Neural crest cell (in vitro differentiated cells): ENCODE measurements around the gene NT5DC1. TPM values are rescaled to one million over a fixed set of nuclear protein-coding genes. Genes with fewer than 3 reads are reported as not detected.
A peak's percentile ranks its signal among the peaks of the same experiment; 100 is the strongest.

ENCODE experiments used
- DNase-seq: peaks from one replicate; pipeline ENCODE4 v3.0.0; 2021; ENCODE audit warnings: low read depth, mixed read lengths, low spot score
- H3K27ac Mint-ChIP-seq: one replicate; pipeline ENCODE4 v1.8.0; 2021; ENCODE audit warnings: mild to moderate bottlenecking, mixed read lengths; ENCODE audit not compliant: unreplicated experiment
- H3K27me3 Mint-ChIP-seq: 2 replicates; pipeline ENCODE4 v1.8.0; 2021; ENCODE audit warnings: low read depth, mild to moderate bottlenecking, mixed read lengths
- H3K36me3 Mint-ChIP-seq: 2 replicates; pipeline ENCODE4 v1.8.0; 2021; ENCODE audit warnings: low read depth, mild to moderate bottlenecking, mixed read lengths
- H3K4me1 Mint-ChIP-seq: 2 replicates; pipeline ENCODE4 v1.8.0; 2021; ENCODE audit warnings: mixed read lengths
- H3K4me3 Mint-ChIP-seq: one replicate; pipeline ENCODE4 v1.8.0; 2021; ENCODE audit warnings: mild to moderate bottlenecking, mixed read lengths
- H3K9me3 Mint-ChIP-seq: 2 replicates; pipeline ENCODE4 v1.8.0; 2021; ENCODE audit warnings: mixed read lengths
- CTCF ChIP-seq: fragments of 200-600 bp; sonication (generic); conservative IDR thresholded peaks from 2 replicates; pipeline ENCODE4 v1.5.0; 2021; ENCODE audit warnings: antibody characterized with exemption, mild to moderate bottlenecking
- total RNA-seq: library from RNA; stranded (reverse); gene quantifications from 2 replicates; pipeline ENCODE4 v1.2.1, GENCODE V29; 2021

The NT5DC1 gene
- total RNA-seq, 1 donor from 2014 or later = 33.2 TPM

DNA sequence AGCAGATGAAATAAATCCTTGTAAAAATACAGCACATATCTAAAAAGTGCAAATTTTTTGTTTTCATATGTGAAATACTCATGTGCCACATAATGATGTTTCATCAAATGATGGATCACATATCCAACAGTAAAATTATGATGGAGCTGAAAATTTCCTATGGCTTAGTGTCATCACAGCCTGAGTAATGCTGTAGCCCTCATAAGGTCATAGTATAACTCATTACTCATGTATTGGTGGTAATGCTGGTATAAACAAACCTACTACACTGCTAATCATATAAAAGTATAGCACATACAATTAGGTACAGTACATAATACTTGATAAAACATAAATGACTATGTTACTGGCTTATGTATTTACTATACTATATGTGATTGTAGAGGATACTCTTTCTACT, 166.2 kb downstream of the NT5DC1 start:
- Mint-ChIP-seq H3K27me3 (no peaks in the 10 kb centered on the region), H3K4me3 (no peak overlapping the region), H3K4me1 (peaks cover 5% of the 10 kb centered on the region), H3K27ac (no peak overlapping the region), H3K9me3 (peaks cover 14% of the 10 kb centered on the region), H3K36me3 (peaks cover 34% of the 10 kb centered on the region)
- no peak for DNase-seq
- TF ChIP-seq CTCF = no peak

DNA sequence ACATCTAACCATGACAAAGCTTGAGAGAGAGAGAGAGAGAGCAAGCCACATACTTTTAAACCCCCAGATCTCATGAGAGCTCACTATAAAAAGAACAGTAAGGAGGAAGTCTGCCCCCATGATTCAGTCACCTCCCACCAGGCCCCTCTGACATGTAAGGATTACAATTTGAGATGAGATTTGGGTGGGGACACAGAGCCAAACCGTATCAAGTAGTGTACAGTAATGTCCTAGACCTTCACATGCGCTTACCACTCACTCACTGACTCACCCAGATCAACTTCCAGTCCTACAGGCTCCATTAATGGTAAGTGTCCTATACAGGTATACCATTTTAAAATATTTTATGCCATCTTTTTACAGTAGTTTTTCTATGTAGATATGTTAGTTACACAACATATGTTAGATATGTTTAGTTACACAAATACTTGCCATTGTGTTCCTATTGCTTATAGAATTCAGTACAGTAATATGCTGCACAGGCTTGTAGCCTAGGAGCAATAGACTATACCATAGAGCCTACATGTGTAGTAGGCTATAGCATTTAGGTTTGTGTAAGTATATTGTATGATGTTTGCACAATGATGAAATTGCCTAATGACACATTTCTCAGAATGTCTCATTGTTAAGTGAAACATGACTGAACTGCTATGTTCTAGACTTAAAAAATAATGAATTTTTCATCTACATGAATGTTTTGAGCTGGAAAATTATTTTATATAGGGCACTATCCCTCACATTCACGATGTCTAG, 167.4 kb downstream of the NT5DC1 start:
- H3K27ac Mint-ChIP-seq = no peak overlapping the region
- peaks cover 22% of the 10 kb centered on the region for H3K36me3 Mint-ChIP-seq
- TF ChIP-seq CTCF = no peak
- peaks cover 5% of the 10 kb centered on the region for H3K4me1 Mint-ChIP-seq
- H3K9me3 Mint-ChIP-seq = peaks cover 10% of the 10 kb centered on the region
- DNase-seq = no peak
- no peaks in the 10 kb centered on the region for H3K27me3 Mint-ChIP-seq
- H3K4me3 Mint-ChIP-seq = no peak overlapping the region

DNA sequence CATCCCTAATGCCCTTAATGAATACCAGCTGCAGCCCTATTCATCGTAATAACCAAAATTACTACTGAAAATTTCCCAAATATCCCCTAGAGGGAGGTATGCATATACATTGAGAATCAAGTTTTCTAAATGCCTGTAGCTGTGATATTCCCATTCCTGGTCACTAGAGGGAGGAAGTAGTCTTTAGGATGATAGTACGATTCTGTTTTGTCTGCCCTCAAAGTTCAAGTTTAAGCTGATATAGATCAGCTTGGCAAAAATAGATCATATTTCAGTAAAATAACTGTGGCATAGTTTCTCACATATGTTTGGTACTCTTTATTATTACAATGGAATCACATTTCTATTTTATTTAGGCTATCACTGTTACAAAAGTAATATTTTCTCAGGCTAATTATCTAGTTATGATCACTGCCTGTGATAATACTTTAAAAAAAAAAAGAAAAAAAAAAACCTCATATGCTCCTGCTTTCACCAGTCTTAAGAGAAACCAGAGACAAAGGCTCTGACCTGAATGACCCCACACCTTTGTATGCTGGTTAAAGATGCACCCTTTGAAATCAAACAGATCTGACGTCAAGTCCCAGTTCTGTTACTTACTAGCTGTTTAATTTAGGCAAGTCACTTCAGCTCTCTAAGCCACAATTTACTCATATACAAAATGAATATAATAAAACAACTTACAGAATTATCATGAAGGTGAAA, 168.1 kb downstream of the NT5DC1 start:
- H3K4me1 Mint-ChIP-seq = peaks cover 5% of the 10 kb centered on the region
- H3K4me3 Mint-ChIP-seq = no peak overlapping the region
- H3K27ac Mint-ChIP-seq = no peak overlapping the region
- H3K27me3 Mint-ChIP-seq = no peaks in the 10 kb centered on the region
- peaks cover 15% of the 10 kb centered on the region for H3K36me3 Mint-ChIP-seq
- peak; percentile 95 for TF ChIP-seq CTCF
- no peak for DNase-seq
- H3K9me3 Mint-ChIP-seq = peaks cover 6% of the 10 kb centered on the region

DNA sequence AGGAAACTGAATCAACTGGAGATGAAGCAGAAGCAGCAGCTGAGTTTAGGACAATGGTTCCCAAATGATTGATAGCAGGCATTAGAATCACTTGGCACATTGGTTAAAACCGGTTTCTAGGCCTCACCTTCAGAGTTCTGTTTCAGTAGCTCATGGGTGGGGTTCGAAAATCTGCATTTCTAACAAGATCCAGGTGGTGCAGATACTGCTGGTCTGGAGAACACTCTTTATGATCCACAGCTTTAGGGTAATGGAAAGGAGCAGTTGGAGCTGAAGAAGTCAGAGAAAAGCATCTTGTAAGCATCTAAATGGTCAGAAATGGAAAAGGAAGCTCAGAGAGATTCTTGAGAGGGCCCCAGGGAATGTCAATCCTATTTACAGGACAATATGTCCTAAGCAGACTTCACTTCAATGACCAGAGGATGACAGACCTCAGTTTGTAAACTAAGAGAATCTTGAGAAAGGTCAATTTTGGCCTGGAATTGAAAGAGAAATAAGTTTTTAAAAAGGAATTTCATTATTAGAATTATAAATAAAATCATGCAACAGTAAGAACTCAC, 170.6 kb downstream of the NT5DC1 start:
- no peak for DNase-seq
- H3K36me3 Mint-ChIP-seq = peaks cover 8% of the 10 kb centered on the region
- no peaks in the 10 kb centered on the region for H3K9me3 Mint-ChIP-seq
- no peaks in the 10 kb centered on the region for H3K27me3 Mint-ChIP-seq
- no peak for TF ChIP-seq CTCF
- no peak overlapping the region for H3K4me3 Mint-ChIP-seq
- H3K4me1 Mint-ChIP-seq = peaks cover 15% of the 10 kb centered on the region
- no peak overlapping the region for H3K27ac Mint-ChIP-seq

DNA sequence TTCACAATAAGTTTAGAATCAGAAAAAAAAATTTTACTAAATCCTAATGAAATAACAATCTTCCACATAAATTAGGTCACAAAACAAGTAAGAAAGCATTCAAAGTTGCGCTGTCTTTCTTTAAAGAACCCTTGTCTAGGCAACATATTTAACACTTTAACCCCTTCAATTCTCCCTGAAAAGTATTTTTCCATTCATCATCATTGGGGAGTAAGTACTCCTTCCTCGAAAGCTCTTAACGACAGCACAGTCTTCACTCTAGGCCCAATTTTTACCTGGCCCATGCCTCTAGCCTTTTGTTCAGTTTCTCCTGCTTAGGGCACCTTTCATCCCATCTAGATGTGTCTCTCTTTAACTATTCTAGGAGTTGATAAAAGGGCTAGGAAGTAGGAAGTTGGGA, 176.5 kb downstream of the NT5DC1 start:
- H3K9me3 Mint-ChIP-seq = no peaks in the 10 kb centered on the region
- H3K4me1 Mint-ChIP-seq = peaks cover 54% of the 10 kb centered on the region
- H3K27ac Mint-ChIP-seq = no peak overlapping the region
- peak overlapping the region; percentile 100 for H3K4me3 Mint-ChIP-seq
- TF ChIP-seq CTCF = no peak
- DNase-seq = no peak
- peaks cover 24% of the 10 kb centered on the region for H3K36me3 Mint-ChIP-seq
- no peaks in the 10 kb centered on the region for H3K27me3 Mint-ChIP-seq
